ENCODE data around the gene CCDC175. TPM values are rescaled to one million over a fixed set of nuclear protein-coding genes. Genes with fewer than 3 reads are reported as not detected.
A peak's percentile ranks its signal among the peaks of the same experiment; 100 is the strongest.

CCDC175 gene
- polyA plus RNA-seq, 6 donors from 2014 or later, result not detected

DNA sequence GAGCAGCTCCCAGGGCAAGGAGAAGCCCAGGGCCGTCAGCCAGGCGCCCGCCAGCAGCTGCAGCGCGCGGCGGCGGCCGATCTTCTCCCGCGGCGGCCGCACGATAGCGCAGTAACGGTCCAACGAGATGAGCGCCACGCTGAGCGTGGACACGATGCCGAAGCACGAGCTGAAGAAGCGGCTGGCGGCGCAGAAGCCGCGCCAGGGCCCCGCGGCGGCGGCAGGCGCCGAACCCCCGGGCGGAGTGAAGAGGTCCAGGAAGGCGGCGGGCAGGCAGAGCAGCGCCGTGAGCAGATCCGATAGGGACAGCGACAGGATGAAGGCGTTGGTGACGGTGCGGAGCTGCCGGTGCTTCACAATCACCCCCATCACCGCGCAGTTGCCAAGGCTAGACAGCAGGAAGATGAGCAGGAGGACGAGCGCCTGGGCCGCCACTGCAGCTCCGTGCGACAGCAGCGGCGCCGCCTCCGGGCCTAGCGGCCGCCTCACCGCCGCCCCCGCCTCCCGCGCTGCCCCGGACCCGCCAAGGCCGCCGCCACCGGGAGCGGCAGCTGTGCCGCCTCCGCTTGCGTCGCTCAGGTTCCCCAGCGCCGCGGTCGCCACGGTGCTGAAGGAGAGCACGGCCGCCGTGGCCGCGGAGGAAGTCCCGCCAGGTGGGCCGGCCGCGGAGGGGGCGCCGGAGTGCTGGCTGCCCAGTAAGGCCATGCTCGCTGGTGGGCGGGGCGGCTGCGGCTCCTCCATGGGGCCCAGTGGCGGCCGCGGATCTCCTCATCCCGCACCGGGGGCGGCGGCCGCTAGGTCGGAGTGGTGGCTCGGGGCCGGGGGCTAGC is 111.9 kb downstream of the CCDC175 start:
- ATAC-seq (ENCODE audit: low read depth in 2 of 2) (peak; percentile 57 to 59), DNase-seq (peak; percentile 66)
- Mint-ChIP-seq H3K36me3 (peaks cover 0 to 7% of the 10 kb centered on the region in 2 donors), H3K27ac (peak overlapping the region in 4 of 6 donors; percentile 64 to 95 (median 78)), H3K9me3 (no peaks in the 10 kb centered on the region), H3K4me1 (peaks cover 7 to 16% (median 12%) of the 10 kb centered on the region in 3 donors), H3K27me3 (peaks cover 9 to 15% (median 11%) of the 10 kb centered on the region in 3 donors), H3K4me3 (peak overlapping the region; percentile 82 to 95 (median 89))

- Mint-ChIP-seq H3K9me3 (no peaks in the 10 kb centered on the region), H3K27ac (peak overlapping the region in 5 of 6 donors; percentile 18 to 88 (median 62)), H3K4me3 (peak overlapping the region; percentile 82 to 92 (median 89)), H3K36me3 (peaks cover 0 to 7% of the 10 kb centered on the region in 2 donors), H3K27me3 (peaks cover 9 to 16% (median 11%) of the 10 kb centered on the region in 3 donors), H3K4me1 (peaks cover 7 to 16% (median 12%) of the 10 kb centered on the region in 3 donors)
- peak; percentile 3 to 5 for ATAC-seq (ENCODE audit: low read depth in 2 of 2)
- no peak for DNase-seq
These were observed 112.7 kb downstream of the CCDC175 start for GRCh38 chr14:59463787-59464485.

DNA sequence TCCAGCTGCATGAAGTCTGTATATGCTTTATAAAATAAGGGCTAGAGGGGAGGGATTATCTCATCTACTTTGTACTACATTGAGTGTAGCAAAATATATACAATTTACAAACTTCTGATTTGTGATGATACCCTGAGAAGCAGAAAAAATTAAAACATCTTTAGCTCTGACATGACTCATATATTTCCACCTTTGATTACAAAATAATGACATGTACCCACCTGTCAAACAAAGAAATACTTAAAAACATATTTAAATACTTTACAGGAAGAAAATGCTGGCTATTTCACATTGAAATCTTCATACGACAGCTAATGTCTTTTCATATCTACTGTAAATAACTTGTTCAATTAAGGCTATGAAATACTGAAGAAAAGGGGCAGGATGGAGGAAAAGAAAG is 114.7 kb downstream of the CCDC175 start:
- Mint-ChIP-seq H3K4me1 (peaks cover 7 to 16% (median 12%) of the 10 kb centered on the region in 3 donors), H3K36me3 (peaks cover 12 to 13% of the 10 kb centered on the region in 2 donors), H3K4me3 (peak overlapping the region in 1 of 8 donors; percentile 53), H3K27ac (no peak overlapping the region), H3K27me3 (peaks cover 9 to 16% (median 11%) of the 10 kb centered on the region in 3 donors), H3K9me3 (peaks cover 0 to 1% (median 0%) of the 10 kb centered on the region in 7 donors)
- DNase-seq (no peak), ATAC-seq (ENCODE audit: low read depth in 2 of 2) (no peak)

DNA sequence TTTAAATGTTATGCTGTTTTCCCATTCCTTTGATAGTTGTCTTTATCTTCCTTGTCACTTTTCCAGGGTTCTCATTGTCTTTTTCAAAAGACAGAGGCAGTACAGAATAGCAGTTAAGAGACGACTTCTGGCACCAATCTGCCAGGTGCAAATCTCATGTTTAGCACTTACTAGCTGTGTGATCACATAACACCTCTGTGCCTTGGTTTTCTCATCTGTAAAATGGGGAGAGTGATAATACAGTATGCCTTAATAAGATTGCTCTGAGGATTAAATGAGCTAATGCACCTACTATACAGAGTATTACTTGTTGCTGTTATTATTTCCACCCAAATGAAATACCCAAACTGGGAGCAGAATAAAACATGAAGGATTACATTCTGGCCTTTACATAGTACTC is 116.2 kb downstream of the CCDC175 start:
- Mint-ChIP-seq H3K4me3 (peak overlapping the region in 1 of 8 donors; percentile 53), H3K36me3 (peaks cover 12 to 26% of the 10 kb centered on the region in 2 donors), H3K27ac (no peak overlapping the region), H3K9me3 (peaks cover 0 to 1% (median 0%) of the 10 kb centered on the region in 7 donors), H3K4me1 (peaks cover 3 to 12% (median 8%) of the 10 kb centered on the region in 3 donors), H3K27me3 (peaks cover 9 to 16% (median 11%) of the 10 kb centered on the region in 3 donors)
- DNase-seq, result no peak
- ATAC-seq (ENCODE audit: low read depth in 2 of 2), result no peak

GRCh38 chr14:59458486-59458885 is 118.1 kb downstream of the CCDC175 start:
- DNase-seq (no peak), ATAC-seq (ENCODE audit: low read depth in 2 of 2) (no peak)
- no peak overlapping the region for H3K27ac Mint-ChIP-seq
- H3K9me3 Mint-ChIP-seq, result peaks cover 0 to 1% (median 0%) of the 10 kb centered on the region in 7 donors
- H3K27me3 Mint-ChIP-seq, result peaks cover 9 to 16% (median 11%) of the 10 kb centered on the region in 3 donors
- H3K4me1 Mint-ChIP-seq, result peaks cover 0 to 2% (median 0%) of the 10 kb centered on the region in 3 donors
- no peak overlapping the region for H3K4me3 Mint-ChIP-seq
- H3K36me3 Mint-ChIP-seq, result peaks cover 18 to 30% of the 10 kb centered on the region in 2 donors

GRCh38 chr14:59455411-59455810 is 121.2 kb downstream of the CCDC175 start:
- no peak overlapping the region for H3K4me3 Mint-ChIP-seq
- ATAC-seq (ENCODE audit: low read depth in 2 of 2) (no peak), DNase-seq (no peak)
- peaks cover 0 to 1% (median 0%) of the 10 kb centered on the region in 7 donors for H3K9me3 Mint-ChIP-seq
- no peaks in the 10 kb centered on the region for H3K4me1 Mint-ChIP-seq
- no peak overlapping the region for H3K27ac Mint-ChIP-seq
- peaks cover 0 to 9% (median 0%) of the 10 kb centered on the region in 3 donors for H3K27me3 Mint-ChIP-seq
- peaks cover 20 to 30% of the 10 kb centered on the region in 2 donors for H3K36me3 Mint-ChIP-seq

Other genes with a start within 250 kb of the CCDC175 start
- gene GPR135, start 111.4 kb downstream of the CCDC175 start, polyA plus RNA-seq (ENCODE audit: low read depth in 6 of 6), result under 1 TPM in 5 of 6 donors, not detected in 1; 0.41 to 0.96 (median 0.52) TPM
- 10 to 100 TPM in 2 of 6 donors, 1 to 10 TPM in 3, not detected in 1; 3.2 to 10.7 (median 5.4) TPM for gene L3HYPDH, start 92.4 kb downstream of the CCDC175 start, polyA plus RNA-seq (ENCODE audit: low read depth in 6 of 6)
- gene JKAMP, start 92.3 kb downstream of the CCDC175 start, polyA plus RNA-seq (ENCODE audit: low read depth in 6 of 6), result 10 to 100 TPM; 42.8 to 98.3 (median 55.1) TPM

All from naive B cell (primary cell).